ENCODE data around the gene CD300E.
"Not testable (repeated sequence)": the region's sequence is repeated elsewhere in the genome, so short reads cannot be mapped to it uniquely, and the experiment has no call there.

The CD300E gene, protein sequence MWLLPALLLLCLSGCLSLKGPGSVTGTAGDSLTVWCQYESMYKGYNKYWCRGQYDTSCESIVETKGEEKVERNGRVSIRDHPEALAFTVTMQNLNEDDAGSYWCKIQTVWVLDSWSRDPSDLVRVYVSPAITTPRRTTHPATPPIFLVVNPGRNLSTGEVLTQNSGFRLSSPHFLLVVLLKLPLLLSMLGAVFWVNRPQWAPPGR

GRCh38 chr17:74623693-74624093 is at the start of gene CD300E:
Gene CD300E (minus strand): TSS chr17:74623738. CDS start chr17:74623621, 117 bp downstream.
- DNase-seq: no peak

GRCh38 chr17:74671031-74671771 is 47.7 kb upstream of the CD300E start:
- DNase-seq: no peak

DNA sequence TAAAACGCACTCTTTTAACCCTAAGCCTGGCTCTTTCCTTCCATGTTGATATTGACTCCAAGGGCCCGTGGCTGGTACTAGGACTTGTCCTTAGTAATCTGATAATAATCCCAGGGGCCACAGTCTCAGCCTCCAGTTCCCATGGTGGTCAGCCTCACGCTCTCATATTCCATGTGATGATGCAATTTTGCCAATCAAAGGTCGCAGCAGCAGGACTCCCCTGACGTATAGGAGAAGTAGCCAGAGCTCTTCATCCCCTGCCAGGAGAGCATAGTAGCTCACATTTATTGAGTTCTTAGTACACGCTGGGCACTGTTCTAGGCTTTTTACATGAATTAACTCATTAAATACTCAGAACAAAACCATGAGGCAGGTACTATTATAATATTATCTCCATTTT is 46.8 kb upstream of the CD300E start:
- no peak for DNase-seq

DNA sequence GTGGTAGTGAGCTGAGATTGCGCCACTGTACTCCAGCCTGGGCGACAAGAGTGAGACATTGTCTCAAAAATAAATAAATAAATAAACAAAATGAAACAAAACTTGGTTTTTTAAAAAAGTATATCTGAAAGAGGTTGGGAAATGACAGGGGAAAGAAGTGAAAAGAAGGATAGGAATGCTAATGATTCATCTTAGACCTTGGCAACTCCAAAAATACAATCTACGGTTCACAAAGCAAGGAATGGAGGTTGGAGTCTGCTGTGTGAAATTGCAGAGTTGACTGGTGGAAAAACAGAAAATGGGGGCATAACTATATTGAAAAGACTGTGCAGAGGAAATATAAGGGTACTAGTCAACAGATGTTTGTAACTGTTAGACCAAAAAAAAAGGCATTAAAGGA is 40.0 kb upstream of the CD300E start:
- no peak for DNase-seq

GRCh38 chr17:74659889-74660288 is 36.4 kb upstream of the CD300E start:
- DNase-seq: peak; percentile 24 to 25

- DNase-seq: no peak
Measured at GRCh38 chr17:74658620-74659019, 35.1 kb upstream of the CD300E start.

- no peak for DNase-seq
Measured at GRCh38 chr17:74654742-74655141, 31.2 kb upstream of the CD300E start.

DNA sequence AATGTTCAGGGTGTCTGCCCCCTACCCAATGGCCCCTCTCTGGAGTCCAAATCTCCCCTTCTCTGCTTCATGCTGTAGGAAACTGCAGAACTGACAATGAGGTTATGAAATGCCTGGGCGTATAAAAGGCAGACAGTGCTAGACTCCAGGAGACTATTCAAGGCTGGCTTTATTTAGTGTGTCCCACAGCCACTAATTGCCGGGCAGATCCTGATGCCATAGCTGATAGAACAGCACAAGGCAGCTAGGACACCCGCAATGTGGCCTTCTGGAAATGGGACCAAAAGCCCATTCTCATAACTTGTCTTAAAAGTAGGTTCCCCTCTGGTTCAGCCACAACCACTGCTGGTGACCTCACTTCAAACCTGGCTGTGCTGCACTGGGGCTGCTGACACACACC is 28.5 kb upstream of the CD300E start:
- DNase-seq: no peak

DNA sequence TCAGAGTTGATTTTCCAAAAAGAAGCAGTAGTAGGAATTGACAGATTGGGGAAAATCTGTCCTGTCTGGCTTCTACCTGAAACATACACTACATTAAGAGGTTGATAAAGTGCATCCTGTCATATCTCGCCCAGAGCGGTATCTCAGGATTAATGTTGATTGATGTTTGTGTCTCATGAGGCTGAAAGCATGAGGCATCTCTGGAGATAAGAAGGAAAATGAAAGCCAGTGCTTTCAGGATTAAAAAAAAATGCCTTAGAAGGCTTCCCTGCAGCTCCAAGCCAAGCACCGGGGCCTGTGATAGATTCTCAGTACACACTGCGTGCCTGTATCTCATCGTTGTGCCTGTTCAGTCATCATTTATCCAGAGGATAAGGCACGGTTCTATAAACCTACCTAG is 26.4 kb upstream of the CD300E start:
- no peak for DNase-seq

DNA sequence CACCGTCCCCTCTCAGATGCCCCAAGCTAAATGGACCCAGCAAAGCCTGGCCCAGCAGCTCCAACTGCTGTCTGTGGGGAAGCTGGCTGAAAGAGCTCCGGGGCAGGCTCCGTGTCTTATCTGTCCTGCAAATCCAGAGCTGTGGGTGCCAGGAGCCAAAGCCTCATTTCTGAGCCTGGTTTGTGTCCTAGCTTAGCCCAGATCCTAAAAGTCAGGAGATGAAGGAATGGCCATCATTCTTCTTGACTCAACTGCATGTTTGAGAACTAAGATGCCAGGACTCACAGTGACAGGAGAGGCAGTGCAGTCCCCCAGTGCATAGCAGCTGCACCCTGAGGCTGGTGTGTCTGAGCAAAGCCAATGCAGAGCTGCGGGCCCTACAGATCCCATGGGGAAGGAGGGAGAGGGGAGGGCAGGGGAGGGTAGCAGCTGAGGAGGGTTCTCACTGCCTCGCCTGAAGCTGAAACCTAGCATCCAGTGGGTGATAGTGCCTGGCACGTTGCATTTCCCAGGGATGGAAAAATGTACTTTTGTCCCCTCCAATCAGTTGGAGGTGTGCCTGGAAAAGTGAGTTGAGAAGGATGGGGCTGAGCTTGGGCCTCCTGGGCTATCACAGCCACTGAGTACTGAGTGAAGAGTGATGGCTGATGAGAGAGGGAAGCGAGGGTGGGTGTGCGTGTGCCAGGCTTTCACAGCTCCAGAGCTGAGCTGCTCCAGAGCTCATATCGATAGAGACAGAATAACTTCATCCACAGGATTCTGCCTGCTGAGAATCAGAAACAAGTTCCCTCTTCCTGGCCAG is 24.5 kb upstream of the CD300E start:
- no peak for DNase-seq

- DNase-seq: peak; percentile 86 to 88
Measured at GRCh38 chr17:74646231-74646630, 22.7 kb upstream of the CD300E start.

- no peak for DNase-seq
Measured at GRCh38 chr17:74645010-74645409, 21.5 kb upstream of the CD300E start.

GRCh38 chr17:74644419-74644818 is 20.9 kb upstream of the CD300E start:
- no peak for DNase-seq

GRCh38 chr17:74643826-74644225 is 20.3 kb upstream of the CD300E start:
- no peak for DNase-seq

DNA sequence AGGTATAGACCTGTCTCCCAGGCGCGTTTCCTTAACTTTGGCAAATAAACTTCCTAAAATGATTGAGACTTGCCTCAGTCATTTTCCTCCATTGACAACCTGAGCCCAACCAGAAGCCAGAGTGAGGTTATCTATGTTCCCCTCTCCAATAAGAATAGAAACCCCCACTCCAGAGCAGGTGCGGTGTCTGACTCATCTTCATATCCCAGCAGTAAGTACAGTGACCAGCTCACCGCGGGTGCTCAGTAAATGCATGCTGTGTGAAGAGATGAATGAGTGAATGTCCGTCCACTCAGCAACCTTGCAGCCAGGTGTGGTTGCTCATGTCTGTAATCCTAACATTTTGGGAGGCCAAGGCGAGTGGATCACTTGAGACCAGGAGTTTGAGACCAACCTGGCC is 19.5 kb upstream of the CD300E start:
- no peak for DNase-seq

DNA sequence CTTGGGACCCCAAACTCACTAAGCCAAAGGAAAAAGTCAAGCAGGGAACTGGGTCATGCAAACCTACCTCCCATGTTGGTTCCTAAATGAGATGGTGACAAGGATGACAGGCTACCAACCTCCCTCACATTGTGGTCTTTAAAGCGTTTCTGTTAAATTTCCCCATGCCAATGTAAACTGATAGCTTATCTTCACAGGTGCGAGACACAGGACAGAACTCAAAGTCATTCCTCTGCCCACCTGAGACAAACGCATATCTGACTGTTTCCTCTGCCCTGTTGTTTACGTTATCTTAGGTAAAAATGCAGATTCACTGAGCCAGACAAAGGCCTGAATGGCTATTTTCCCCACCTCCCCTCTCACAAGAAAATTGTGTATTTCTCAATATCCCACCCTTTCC is 19.0 kb upstream of the CD300E start:
- DNase-seq: no peak

DNA sequence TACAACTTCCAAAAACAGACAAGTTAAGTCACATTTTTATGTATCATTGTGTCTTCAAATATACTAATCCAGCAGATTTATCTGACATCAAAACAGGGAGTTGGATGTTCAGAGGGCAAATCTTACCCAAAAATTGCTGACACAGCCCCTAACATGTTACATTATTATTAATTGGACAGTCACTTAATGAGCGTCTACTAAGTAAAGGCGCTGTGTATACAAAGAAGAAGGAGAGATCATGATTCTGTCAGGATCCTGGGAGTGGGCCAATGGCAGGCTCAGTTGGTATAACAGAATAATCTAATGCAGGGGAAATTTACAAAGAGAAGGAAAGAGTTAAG is 18.4 kb upstream of the CD300E start:
- DNase-seq: no peak

DNA sequence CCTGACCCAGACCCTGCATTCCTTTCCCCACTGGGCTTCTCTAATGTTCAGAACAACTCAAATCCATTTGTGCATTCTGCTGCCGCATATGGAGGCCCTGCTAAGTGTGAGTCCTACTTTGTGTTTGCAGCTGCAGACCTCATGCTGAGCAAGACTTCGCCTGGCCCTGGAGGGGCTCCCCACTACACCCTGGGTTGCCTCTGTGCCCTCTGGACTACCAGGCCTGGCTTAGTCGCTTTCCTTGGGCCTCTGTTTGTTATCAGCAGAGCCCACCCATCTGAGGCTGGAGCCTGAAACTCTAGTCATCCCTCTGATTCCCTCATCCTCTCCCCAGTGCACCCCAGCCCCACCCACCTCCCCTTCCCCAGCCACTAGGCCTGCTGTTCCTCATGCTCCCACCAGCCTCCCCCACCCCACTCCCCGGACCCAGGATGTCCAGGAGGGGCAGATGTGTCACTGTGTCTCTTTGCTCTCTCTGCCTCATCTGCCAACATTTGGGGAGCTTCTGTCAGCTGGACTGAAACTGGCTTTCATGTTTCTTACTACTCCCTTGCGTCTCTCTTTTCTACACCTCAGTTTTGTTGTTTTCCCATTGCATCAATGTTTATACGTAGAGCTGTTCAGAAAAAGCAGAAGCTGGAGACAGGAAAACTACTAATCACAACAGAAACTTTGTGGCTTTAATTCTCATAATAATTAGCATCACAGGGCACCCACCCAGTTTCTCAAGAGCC is 17.9 kb upstream of the CD300E start:
- DNase-seq: peak; percentile 22 to 38

- peak; percentile 75 to 83 for DNase-seq
Measured at GRCh38 chr17:74639704-74640151, 16.2 kb upstream of the CD300E start.

- no peak for DNase-seq
Measured at GRCh38 chr17:74637926-74638325, 14.4 kb upstream of the CD300E start.

DNA sequence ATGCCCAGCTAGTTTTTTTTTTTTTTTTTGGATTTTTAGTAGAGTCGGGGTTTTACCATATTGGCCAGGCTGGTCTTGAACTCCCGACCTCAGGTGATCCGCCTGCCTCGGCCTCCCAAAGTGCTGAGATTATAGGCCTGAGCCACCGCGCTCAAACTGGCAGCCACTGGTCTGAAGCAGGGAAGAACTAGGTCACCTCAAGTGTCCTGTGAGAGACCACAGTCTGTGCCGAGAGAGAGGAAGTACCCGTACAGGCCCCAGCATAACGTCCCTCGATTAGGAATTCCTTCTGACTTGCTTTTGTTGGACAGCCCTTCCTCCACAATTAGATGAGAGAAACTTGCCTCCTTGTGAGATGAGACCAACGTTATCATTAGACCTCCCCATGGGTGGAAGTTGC is 13.7 kb upstream of the CD300E start:
- no peak for DNase-seq

DNA sequence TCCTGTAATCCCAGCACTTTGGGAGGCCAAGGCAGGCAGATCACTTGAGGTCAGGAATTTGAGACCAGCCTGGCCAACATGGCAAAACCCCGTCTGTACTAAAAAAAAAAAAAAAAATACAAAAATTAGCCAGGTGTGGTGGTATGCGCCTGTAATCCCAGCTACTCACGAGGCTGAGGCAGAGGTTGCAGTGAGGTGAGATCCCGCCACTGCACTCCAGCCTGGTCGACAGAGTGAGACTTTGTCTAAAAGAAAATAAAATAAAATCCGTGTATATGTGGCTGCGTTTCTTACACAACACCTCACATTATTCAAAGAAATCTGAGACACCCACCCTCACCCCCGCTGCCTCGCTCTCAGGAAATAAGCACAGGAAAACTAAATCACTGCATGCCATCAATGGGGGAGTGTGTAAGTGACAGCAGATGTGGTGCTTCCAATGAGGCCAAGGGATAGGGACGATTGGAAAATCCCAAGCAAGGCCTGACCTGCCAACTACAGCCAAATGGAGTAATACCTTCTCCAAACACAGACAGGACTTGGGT is 13.1 kb upstream of the CD300E start:
- DNase-seq: not testable (repeated sequence)

- DNase-seq: no peak
Measured at GRCh38 chr17:74635418-74635817, 11.9 kb upstream of the CD300E start.
